HepG2 (cell line): ENCODE measurements around the gene TOP1. TPM values are rescaled to one million over a fixed set of nuclear protein-coding genes. Genes with fewer than 3 reads are reported as not detected.

ENCODE experiments used
- ARNT2 ChIP-seq: sonication (generic); formaldehyde crosslinking; IDR thresholded peaks from 2 replicates; pipeline ENCODE4 v1.8.0; 2022; ENCODE audit warnings: mild to moderate bottlenecking, low read depth, missing genetic modification reagents, moderate library complexity
- CSRNP1 ChIP-seq: sonication (generic); formaldehyde crosslinking; IDR thresholded peaks from 2 replicates; pipeline ENCODE4 v1.8.1; 2023; ENCODE audit warnings: mild to moderate bottlenecking, missing genetic modification reagents
- ETS1 ChIP-seq: sonication (generic); formaldehyde crosslinking; IDR thresholded peaks from 2 replicates; pipeline ENCODE4 v1.4.0; 2020; ENCODE audit warnings: missing genetic modification reagents
- FOXO1 ChIP-seq: sonication (generic); formaldehyde crosslinking; IDR thresholded peaks from 2 replicates; pipeline ENCODE4 v1.4.0; 2020; ENCODE audit warnings: missing genetic modification reagents
- GFI1 ChIP-seq: sonication (generic); formaldehyde crosslinking; IDR thresholded peaks from 2 replicates; pipeline ENCODE4 v1.5.0; 2020; ENCODE audit warnings: missing genetic modification reagents, mild to moderate bottlenecking, borderline replicate concordance
- HOXA7 ChIP-seq: sonication (generic); formaldehyde crosslinking; IDR thresholded peaks from 2 replicates; pipeline ENCODE4 v1.8.1; 2022; ENCODE audit warnings: mild to moderate bottlenecking, missing genetic modification reagents, moderate library complexity
- JUND ChIP-seq: sonication (generic); formaldehyde crosslinking; IDR thresholded peaks from 2 replicates; pipeline ENCODE4 v1.8.0; 2022; ENCODE audit warnings: mild to moderate bottlenecking, missing genetic modification reagents
- KDM5A ChIP-seq: fragments of 200-600 bp; sonication (generic); IDR thresholded peaks from 2 replicates; pipeline ENCODE4 v1.7.0; 2018; ENCODE audit warnings: antibody characterized with exemption, mild to moderate bottlenecking, low read length, borderline replicate concordance
- PRPF4 ChIP-seq: fragments of 200-400 bp; formaldehyde crosslinking; IDR thresholded peaks from 2 replicates; pipeline ENCODE4 v1.6.1; 2016; ENCODE audit warnings: low read length, low read depth; ENCODE audit not compliant: poor library complexity, severe bottlenecking
- SIX1 ChIP-seq: sonication (generic); formaldehyde crosslinking; IDR thresholded peaks from 2 replicates; pipeline ENCODE4 v1.4.0; 2020; ENCODE audit warnings: missing genetic modification reagents, borderline replicate concordance
- SP4 ChIP-seq: sonication (generic); formaldehyde crosslinking; IDR thresholded peaks from 2 replicates; pipeline ENCODE4 v1.8.1; 2023; ENCODE audit warnings: mild to moderate bottlenecking, missing genetic modification reagents
- ZBTB33 ChIP-seq: sonication (generic); formaldehyde crosslinking; IDR thresholded peaks from 2 replicates; pipeline ENCODE4 v1.4.0; 2020; ENCODE audit warnings: missing genetic modification reagents
- ZNF460 ChIP-seq: sonication (generic); formaldehyde crosslinking; IDR thresholded peaks from 2 replicates; pipeline ENCODE4 v1.5.1; 2020; ENCODE audit warnings: missing genetic modification reagents, mild to moderate bottlenecking, borderline replicate concordance
- ZNF510 ChIP-seq: sonication (generic); formaldehyde crosslinking; IDR thresholded peaks from 2 replicates; pipeline ENCODE4 v1.4.0; 2020; ENCODE audit warnings: low read depth, mild to moderate bottlenecking, missing genetic modification reagents
- ZNF598 ChIP-seq: sonication (generic); formaldehyde crosslinking; IDR thresholded peaks from 2 replicates; pipeline ENCODE4 v1.5.1; 2020; ENCODE audit warnings: mild to moderate bottlenecking, missing genetic modification reagents, borderline replicate concordance
- ZZZ3 ChIP-seq: sonication (generic); formaldehyde crosslinking; IDR thresholded peaks from 2 replicates; pipeline ENCODE4 v1.4.0; 2020; ENCODE audit warnings: missing genetic modification reagents, mild to moderate bottlenecking, borderline replicate concordance
- polyA plus RNA-seq, 8 experiments: library from polyadenylated mRNA; depleted of rRNA in 3 of 8; stranded (reverse) in 7 of 8; unstranded in 1 of 8; fragments of >200 nt; fragmentation: Illumina TruSeq in 4 of 8; extraction: Trizol in 4 of 8; gene quantifications; 2 replicates each; pipeline versions ENCODE4 v1.2.1 to v1.2.3, GENCODE V29; 2011 to 2016; ENCODE audit warnings: low read depth in 4 of 8, missing spikeins in 1 of 8, mixed read lengths in 1 of 8; ENCODE audit not compliant: insufficient read depth in 1 of 8
- total RNA-seq, 5 experiments: library from RNA; depleted of rRNA; stranded (reverse); fragments of >200 nt; fragmentation: Illumina TruSeq; extraction: Trizol; gene quantifications; 2 replicates each; pipeline ENCODE4 v1.2.3, GENCODE V29; 2016; ENCODE audit warnings: low read depth in 1 of 5

TOP1 gene
- total and polyA plus RNA-seq, 2 of the 13 experiments (the other 11 are each of a cell fraction or from before 2014, with no cell fraction given) = 10.2 to 19.4 TPM

- TF ChIP-seq KDM5A = no peak
- TF ChIP-seq ZNF510 = 0 out of 2 replicates have a peak, but pooled peaks have one; percentile 13
- TF ChIP-seq ZNF598 = no peak
- TF ChIP-seq FOXO1 (CRISPR knock-in tag) = no peak
- no peak for TF ChIP-seq ETS1 (CRISPR knock-in tag)
- no peak for TF ChIP-seq JUND (CRISPR knock-in tag)
- TF ChIP-seq CSRNP1 = no peak
- no peak for TF ChIP-seq ZNF460 (CRISPR knock-in tag)
- 0 out of 2 replicates have a peak, but pooled peaks have one; percentile 13 for TF ChIP-seq ZZZ3
- no peak for TF ChIP-seq SIX1 (CRISPR knock-in tag)
- TF ChIP-seq HOXA7 (CRISPR knock-in tag) = no peak
- peak; percentile 68 for TF ChIP-seq ZBTB33 (CRISPR knock-in tag)
- 0 out of 2 replicates have a peak, but pooled peaks have one; percentile 35 for TF ChIP-seq ARNT2 (CRISPR knock-in tag)
- TF ChIP-seq GFI1 (CRISPR knock-in tag) = no peak
- peak; percentile 21; the same call in 1 of the 2 replicates for TF ChIP-seq SP4 (CRISPR knock-in tag)
- TF ChIP-seq PRPF4 = peak; percentile 78
These were observed 15.9 kb downstream of the TOP1 start (continued) for GRCh38 chr20:41044409-41045062.
